Sigmoid colon (tissue), 3 donors: ENCODE measurements around the gene ANO9.
"Not testable (repeated sequence)": the region's sequence is repeated elsewhere in the genome, so short reads cannot be mapped to it uniquely, and the experiment has no call there.

ENCODE experiments used
- POLR2A ChIP-seq, 2 donors: fragments of 450-650 bp; IDR thresholded peaks; one replicate each; pipeline ENCODE4 v1.6.1; 2016; ENCODE audit warnings: antibody characterized with exemption in 2 of 2, mild to moderate bottlenecking in 2 of 2, moderate library complexity in 2 of 2
- TF ChIP-seq, protein P1 (sequence below), 4 experiments: fragments of 450-650 bp in 3 of 4; fragments of 200-600 bp in 1 of 4; IDR thresholded peaks; one replicate each; pipeline ENCODE4 v1.5.1; 2016 to 2019; ENCODE audit warnings: antibody characterized with exemption in 4 of 4, mild to moderate bottlenecking in 3 of 4, moderate library complexity in 2 of 4

DNA sequence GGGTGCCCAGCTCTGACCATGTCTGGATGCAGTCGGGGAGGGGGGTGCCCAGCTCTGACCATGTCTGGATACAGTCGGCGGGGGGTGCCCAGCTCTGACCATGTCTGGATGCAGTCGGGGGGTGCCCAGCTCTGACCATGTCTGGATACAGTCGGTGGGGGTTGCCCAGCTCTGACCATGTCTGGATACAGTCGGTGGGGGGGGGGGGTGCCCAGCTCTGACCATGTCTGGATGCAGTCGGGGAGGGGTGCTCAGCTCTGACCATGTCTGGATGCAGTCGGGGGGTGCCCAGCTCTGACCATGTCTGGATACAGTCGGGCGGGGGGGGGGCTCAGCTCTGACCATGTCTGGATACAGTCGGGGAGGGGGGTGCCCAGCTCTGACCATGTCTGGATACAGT is 30.3 kb downstream of the ANO9 start:
- not testable (repeated sequence) for TF ChIP-seq POLR2A (IDR thresholded peaks at IDR 0.05)
- TF ChIP-seq, protein P1, sequence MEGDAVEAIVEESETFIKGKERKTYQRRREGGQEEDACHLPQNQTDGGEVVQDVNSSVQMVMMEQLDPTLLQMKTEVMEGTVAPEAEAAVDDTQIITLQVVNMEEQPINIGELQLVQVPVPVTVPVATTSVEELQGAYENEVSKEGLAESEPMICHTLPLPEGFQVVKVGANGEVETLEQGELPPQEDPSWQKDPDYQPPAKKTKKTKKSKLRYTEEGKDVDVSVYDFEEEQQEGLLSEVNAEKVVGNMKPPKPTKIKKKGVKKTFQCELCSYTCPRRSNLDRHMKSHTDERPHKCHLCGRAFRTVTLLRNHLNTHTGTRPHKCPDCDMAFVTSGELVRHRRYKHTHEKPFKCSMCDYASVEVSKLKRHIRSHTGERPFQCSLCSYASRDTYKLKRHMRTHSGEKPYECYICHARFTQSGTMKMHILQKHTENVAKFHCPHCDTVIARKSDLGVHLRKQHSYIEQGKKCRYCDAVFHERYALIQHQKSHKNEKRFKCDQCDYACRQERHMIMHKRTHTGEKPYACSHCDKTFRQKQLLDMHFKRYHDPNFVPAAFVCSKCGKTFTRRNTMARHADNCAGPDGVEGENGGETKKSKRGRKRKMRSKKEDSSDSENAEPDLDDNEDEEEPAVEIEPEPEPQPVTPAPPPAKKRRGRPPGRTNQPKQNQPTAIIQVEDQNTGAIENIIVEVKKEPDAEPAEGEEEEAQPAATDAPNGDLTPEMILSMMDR (IDR thresholded peaks at IDR 0.05), result not testable (repeated sequence)
